OCI-LY1 (cell line): ENCODE data around the gene TRPV5.

Experiments
- H2AFZ ChIP-seq: fragments of 200-600 bp; sonication (generic), shearing (Covaris generic); 2 replicates; pipeline ENCODE4 v1.6.0; 2014; ENCODE audit warnings: antibody characterized with exemption, mild to moderate bottlenecking, low read length
- H3F3A ChIP-seq: fragments of 200-600 bp; sonication (generic), shearing (Covaris generic); 2 replicates; pipeline ENCODE4 v1.6.0; 2014; ENCODE audit warnings: mild to moderate bottlenecking, antibody characterized with exemption, low read length, moderate library complexity; ENCODE audit not compliant: insufficient read depth
- H3K27ac ChIP-seq: fragments of 200-600 bp; sonication (generic); 2 replicates; pipeline ENCODE4 v1.5.1; 2014; ENCODE audit warnings: low read length, mixed run types, mild to moderate bottlenecking, low read depth; ENCODE audit not compliant: poor library complexity, severe bottlenecking
- H3K27me3 ChIP-seq: fragments of 200-600 bp; sonication (generic); 2 replicates; pipeline ENCODE4 v1.6.0; 2014; ENCODE audit warnings: antibody characterized with exemption, mild to moderate bottlenecking, low read length, moderate library complexity; ENCODE audit not compliant: insufficient read depth
- H3K36me3 ChIP-seq: fragments of 200-600 bp; sonication (generic); 2 replicates; pipeline ENCODE4 v1.6.1; 2014; ENCODE audit warnings: mild to moderate bottlenecking, antibody characterized with exemption, low read length, moderate library complexity, mixed read lengths; ENCODE audit not compliant: insufficient read depth
- H3K4me1 ChIP-seq: fragments of 200-600 bp; sonication (generic); 2 replicates; pipeline ENCODE4 v1.5.1; 2014; ENCODE audit warnings: mild to moderate bottlenecking, low read length, moderate library complexity; ENCODE audit not compliant: insufficient read depth, severe bottlenecking
- H3K4me2 ChIP-seq: fragments of 200-600 bp; sonication (generic), shearing (Covaris generic); 2 replicates; pipeline ENCODE4 v1.6.1; 2014; ENCODE audit warnings: low read length
- H3K4me3 ChIP-seq: fragments of 200-600 bp; sonication (generic); 2 replicates; pipeline ENCODE4 v1.5.1; 2014; ENCODE audit warnings: low read length, low read depth, mild to moderate bottlenecking, mixed read lengths; ENCODE audit not compliant: poor library complexity, severe bottlenecking
- H3K79me2 ChIP-seq: fragments of 200-600 bp; shearing (Covaris generic); 2 replicates; pipeline ENCODE4 v1.6.1; 2016; ENCODE audit warnings: mixed run types, low read length, mixed read lengths; ENCODE audit not compliant: insufficient read depth
- H3K9ac ChIP-seq: fragments of 200-600 bp; sonication (generic), shearing (Covaris generic); 2 replicates; pipeline ENCODE4 v1.6.1; 2014; ENCODE audit warnings: mild to moderate bottlenecking, low read length, mixed read lengths
- H3K9me2 ChIP-seq: fragments of 200-600 bp; sonication (generic), shearing (Covaris generic); 2 replicates; pipeline ENCODE4 v1.6.1; 2014; ENCODE audit warnings: low read depth, mild to moderate bottlenecking, low read length, mixed read lengths
- H3K9me3 ChIP-seq: fragments of 200-600 bp; shearing (Covaris generic); 2 replicates; pipeline ENCODE4 v1.6.1; 2014; ENCODE audit warnings: low read length, mixed read lengths
- H4K20me1 ChIP-seq: fragments of 200-600 bp; sonication (generic), shearing (Covaris generic); 2 replicates; pipeline ENCODE4 v1.6.0; 2016; ENCODE audit warnings: mild to moderate bottlenecking, low read length; ENCODE audit not compliant: insufficient read depth
- EZH2 ChIP-seq: fragments of 200-600 bp; sonication (generic), shearing (Covaris generic); IDR thresholded peaks from 2 replicates; pipeline ENCODE4 v1.8.0; 2017; ENCODE audit warnings: borderline replicate concordance, mixed run types, mild to moderate bottlenecking, antibody characterized with exemption, low read length, moderate library complexity, mixed read lengths
- TF ChIP-seq, protein P1 (sequence below): fragments of 200-600 bp; sonication (generic), shearing (Covaris generic); IDR thresholded peaks from 2 replicates; pipeline ENCODE4 v1.5.1; 2017; ENCODE audit warnings: mild to moderate bottlenecking, antibody characterized with exemption, low read length, moderate library complexity, mixed read lengths

TRPV5 gene

DNA sequence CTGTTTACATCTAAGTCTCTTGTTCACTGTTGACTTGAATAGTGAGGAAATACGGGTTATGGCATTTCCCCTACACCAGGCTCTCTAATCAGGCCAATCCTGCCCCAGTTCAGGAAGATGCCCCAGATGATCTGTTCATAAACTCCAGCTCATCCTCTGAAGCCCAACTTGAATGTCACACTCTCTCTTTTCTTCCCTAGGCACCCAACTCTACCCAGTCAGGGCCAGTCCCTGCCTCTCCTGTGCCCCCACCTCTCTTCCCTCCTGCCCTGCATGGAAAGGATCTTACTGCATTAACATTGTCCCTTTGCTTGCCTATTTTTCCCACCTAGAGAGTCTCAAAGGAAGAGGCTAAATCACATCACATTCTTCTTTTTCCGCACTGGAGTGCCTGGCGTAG, 37.4 kb downstream of the TRPV5 start:
- Histone ChIP-seq H3K4me2 (no peak overlapping the region), H3K27ac (no peak overlapping the region), H3K4me1 (no peaks in the 10 kb centered on the region), H3K4me3 (no peak overlapping the region), H3F3A (no peaks in the 10 kb centered on the region), H3K36me3 (no peaks in the 10 kb centered on the region), H3K9me3 (no peaks in the 10 kb centered on the region), H3K27me3 (no peaks in the 10 kb centered on the region; the same call in 1 of the 2 replicates), H2AFZ (no peak overlapping the region), H3K79me2 (no peaks in the 10 kb centered on the region), H3K9me2 (no peaks in the 10 kb centered on the region), H3K9ac (no peak overlapping the region), H4K20me1 (no peaks in the 10 kb centered on the region)
- TF ChIP-seq, protein P1, sequence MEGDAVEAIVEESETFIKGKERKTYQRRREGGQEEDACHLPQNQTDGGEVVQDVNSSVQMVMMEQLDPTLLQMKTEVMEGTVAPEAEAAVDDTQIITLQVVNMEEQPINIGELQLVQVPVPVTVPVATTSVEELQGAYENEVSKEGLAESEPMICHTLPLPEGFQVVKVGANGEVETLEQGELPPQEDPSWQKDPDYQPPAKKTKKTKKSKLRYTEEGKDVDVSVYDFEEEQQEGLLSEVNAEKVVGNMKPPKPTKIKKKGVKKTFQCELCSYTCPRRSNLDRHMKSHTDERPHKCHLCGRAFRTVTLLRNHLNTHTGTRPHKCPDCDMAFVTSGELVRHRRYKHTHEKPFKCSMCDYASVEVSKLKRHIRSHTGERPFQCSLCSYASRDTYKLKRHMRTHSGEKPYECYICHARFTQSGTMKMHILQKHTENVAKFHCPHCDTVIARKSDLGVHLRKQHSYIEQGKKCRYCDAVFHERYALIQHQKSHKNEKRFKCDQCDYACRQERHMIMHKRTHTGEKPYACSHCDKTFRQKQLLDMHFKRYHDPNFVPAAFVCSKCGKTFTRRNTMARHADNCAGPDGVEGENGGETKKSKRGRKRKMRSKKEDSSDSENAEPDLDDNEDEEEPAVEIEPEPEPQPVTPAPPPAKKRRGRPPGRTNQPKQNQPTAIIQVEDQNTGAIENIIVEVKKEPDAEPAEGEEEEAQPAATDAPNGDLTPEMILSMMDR = no peak
- no peak for TF ChIP-seq EZH2

DNA sequence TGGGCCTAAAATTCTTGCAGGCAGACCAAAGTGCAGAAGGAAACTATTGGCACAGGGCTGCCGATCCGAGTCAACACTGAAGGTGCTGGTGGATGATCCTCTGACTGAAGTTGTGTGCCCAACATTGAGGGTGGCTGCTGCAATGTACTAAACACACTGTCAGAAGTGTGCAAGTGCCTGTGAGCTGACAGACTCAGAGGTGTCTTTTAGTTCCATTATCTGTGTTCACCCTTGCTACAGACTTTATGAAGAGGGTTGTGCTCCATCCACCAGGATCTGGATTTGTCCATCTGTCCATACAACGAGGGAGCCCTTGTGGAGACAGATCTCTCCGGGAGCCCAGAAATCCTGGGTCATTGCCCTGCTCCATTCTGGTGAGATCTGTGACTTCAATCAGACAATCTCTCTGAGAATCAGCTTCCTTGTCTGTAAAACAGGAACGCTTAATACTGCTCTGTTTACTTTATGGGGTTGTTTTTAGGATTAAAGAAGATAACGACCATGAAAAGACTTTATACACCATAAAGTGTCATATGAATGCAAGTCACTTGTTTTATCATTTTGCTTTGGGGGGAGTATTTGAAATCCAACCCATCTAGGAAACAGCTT, 38.5 kb downstream of the TRPV5 start:
- Histone ChIP-seq H3K4me3 (no peak overlapping the region), H3K79me2 (no peaks in the 10 kb centered on the region), H3K27ac (no peak overlapping the region), H2AFZ (no peak overlapping the region), H3K9me2 (no peaks in the 10 kb centered on the region), H4K20me1 (no peaks in the 10 kb centered on the region), H3K36me3 (no peaks in the 10 kb centered on the region), H3K4me1 (no peaks in the 10 kb centered on the region), H3F3A (no peaks in the 10 kb centered on the region), H3K27me3 (no peaks in the 10 kb centered on the region; the same call in 1 of the 2 replicates), H3K9ac (no peak overlapping the region), H3K4me2 (no peak overlapping the region), H3K9me3 (no peaks in the 10 kb centered on the region)
- TF ChIP-seq, protein P1 = no peak
- TF ChIP-seq EZH2 = no peak

DNA sequence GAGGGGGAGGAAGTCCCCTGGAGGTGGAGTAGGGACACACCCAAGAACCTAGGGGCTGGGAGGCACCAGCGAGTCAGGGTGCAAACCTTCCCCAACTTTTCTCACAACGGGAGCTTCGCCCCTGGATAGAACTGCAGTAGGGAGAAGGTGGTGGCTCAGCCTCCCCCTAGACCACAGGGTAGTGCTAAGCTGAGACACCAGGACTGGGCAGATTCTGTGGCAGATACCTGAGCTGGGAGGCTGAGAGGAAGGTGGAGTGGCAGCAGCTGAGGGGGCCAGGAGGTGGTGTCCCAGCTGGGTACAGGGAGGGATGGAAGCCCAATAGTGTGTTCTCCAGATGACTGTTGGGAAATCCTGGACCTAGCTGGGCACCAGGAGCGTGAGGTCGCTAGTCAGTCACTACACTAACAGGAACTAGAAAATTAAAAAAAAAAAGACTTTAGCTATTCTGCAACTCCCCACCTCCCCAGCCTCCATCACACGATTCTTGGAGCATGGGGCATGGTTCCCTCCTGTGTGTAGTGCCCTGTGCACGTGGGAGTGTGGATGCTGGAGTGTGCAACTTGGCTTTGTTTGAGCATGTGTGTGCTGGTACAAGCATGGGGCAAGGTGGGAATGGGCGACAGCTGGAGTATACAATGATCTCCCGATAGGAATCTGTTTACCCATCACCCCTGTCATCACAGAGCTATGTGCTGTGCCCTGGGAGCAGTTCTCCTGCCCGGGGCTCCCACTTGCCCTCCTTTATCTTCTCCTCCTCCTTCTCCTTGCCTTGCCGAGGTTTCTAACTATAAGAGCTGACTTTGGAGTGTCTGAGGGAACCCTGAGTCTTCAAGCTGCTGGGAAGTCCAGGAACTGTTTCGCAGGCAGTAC, 39.2 kb downstream of the TRPV5 start:
- no peaks in the 10 kb centered on the region for H3F3A ChIP-seq

More for the DNA sequence above, 39.2 kb downstream of the TRPV5 start:
- Histone ChIP-seq H3K4me3 (no peak overlapping the region), H2AFZ (no peak overlapping the region), H3K27ac (no peak overlapping the region), H3K36me3 (no peaks in the 10 kb centered on the region), H3K27me3 (no peaks in the 10 kb centered on the region; the same call in 1 of the 2 replicates), H4K20me1 (no peaks in the 10 kb centered on the region), H3K4me1 (no peaks in the 10 kb centered on the region), H3K9ac (no peak overlapping the region), H3K9me2 (no peaks in the 10 kb centered on the region), H3K9me3 (no peaks in the 10 kb centered on the region), H3K4me2 (no peak overlapping the region), H3K79me2 (no peaks in the 10 kb centered on the region)
- TF ChIP-seq EZH2 = no peak
- TF ChIP-seq, protein P1 = no peak
